Tibial nerve (tissue), 4 donors: ENCODE results near the gene CRAT.

Experiments used
- CTCF ChIP-seq, 5 experiments: fragments of 200-600 bp in 3 of 5; fragments of 450-650 bp in 2 of 5; sonication (generic) in 3 of 5; IDR thresholded peaks; one replicate each; pipeline ENCODE4 v1.5.1; 2016 to 2019; ENCODE audit warnings: antibody characterized with exemption in 5 of 5, mild to moderate bottlenecking in 3 of 5, moderate library complexity in 2 of 5
- EP300 ChIP-seq, 2 donors: sonication (generic); formaldehyde crosslinking; IDR thresholded peaks; one replicate each; pipeline ENCODE4 v1.6.1; 2017; ENCODE audit warnings: antibody characterized with exemption in 2 of 2, mild to moderate bottlenecking in 1 of 2

- TF ChIP-seq EP300 (IDR thresholded peaks at IDR 0.05) (no peak), CTCF (IDR thresholded peaks at IDR 0.05) (no peak)
Observed at GRCh38 chr9:129108805-129109536, 1.6 kb downstream of the CRAT start.
